B cell (primary cell): Measurements from ENCODE around the gene ADAMTS8.

Experiments used
- EZH2 ChIP-seq: IDR thresholded peaks from 2 replicates; pipeline ENCODE4 v1.6.1; 2012; ENCODE audit warnings: borderline replicate concordance, low read depth, mild to moderate bottlenecking, moderate library complexity, low read length; ENCODE audit not compliant: insufficient read depth, poor library complexity, severe bottlenecking
- TF ChIP-seq, protein P1 (sequence below): fragments of 200-600 bp; IDR thresholded peaks from one replicate; pipeline ENCODE4 v1.8.0; 2022; ENCODE audit warnings: antibody characterized with exemption, mild to moderate bottlenecking

DNA sequence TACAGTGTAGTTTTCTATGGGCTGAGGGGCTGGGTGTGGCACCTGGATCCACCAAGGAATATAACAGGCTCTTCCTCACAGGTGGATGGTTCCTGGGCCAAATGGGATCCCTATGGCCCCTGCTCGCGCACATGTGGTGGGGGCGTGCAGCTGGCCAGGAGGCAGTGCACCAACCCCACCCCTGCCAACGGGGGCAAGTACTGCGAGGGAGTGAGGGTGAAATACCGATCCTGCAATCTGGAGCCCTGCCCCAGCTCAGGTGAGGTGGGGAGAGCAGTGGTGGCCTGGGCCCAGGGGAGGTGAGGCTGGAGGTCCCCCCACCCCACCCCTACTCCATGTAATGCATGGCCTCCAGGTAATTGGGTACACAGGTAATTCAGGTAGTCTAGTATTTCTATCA lies 40.8 kb upstream of the ADAMTS8 start:
- TF ChIP-seq, protein P1, sequence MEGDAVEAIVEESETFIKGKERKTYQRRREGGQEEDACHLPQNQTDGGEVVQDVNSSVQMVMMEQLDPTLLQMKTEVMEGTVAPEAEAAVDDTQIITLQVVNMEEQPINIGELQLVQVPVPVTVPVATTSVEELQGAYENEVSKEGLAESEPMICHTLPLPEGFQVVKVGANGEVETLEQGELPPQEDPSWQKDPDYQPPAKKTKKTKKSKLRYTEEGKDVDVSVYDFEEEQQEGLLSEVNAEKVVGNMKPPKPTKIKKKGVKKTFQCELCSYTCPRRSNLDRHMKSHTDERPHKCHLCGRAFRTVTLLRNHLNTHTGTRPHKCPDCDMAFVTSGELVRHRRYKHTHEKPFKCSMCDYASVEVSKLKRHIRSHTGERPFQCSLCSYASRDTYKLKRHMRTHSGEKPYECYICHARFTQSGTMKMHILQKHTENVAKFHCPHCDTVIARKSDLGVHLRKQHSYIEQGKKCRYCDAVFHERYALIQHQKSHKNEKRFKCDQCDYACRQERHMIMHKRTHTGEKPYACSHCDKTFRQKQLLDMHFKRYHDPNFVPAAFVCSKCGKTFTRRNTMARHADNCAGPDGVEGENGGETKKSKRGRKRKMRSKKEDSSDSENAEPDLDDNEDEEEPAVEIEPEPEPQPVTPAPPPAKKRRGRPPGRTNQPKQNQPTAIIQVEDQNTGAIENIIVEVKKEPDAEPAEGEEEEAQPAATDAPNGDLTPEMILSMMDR: no peak
- TF ChIP-seq EZH2: no peak
